ENCODE results near the gene PHOSPHO1.
"Not testable (repeated sequence)": the region's sequence is repeated elsewhere in the genome, so short reads cannot be mapped to it uniquely, and the experiment has no call there.

PHOSPHO1 gene

GRCh38 chr17:49230636-49231562 lies at the start of gene PHOSPHO1:
PHOSPHO1 (minus strand) TSS chr17:49230787; CDS start chr17:49226691, 4,096 bp downstream.
- DNase-seq (ENCODE audit: low read depth), result peak; percentile 84
- peak within 1 kb of the TSS; percentile 71 for H3K4me3 ChIP-seq (ENCODE audit: low read depth, low read length)
- TF ChIP-seq MYC (IDR thresholded peaks at IDR 0.05; ENCODE audit: low read depth, low read length), result no peak
- TF ChIP-seq, protein P1, sequence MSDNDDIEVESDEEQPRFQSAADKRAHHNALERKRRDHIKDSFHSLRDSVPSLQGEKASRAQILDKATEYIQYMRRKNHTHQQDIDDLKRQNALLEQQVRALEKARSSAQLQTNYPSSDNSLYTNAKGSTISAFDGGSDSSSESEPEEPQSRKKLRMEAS (IDR thresholded peaks at IDR 0.05; ENCODE audit: low read depth, low read length), result no peak
- TF ChIP-seq, protein P2, sequence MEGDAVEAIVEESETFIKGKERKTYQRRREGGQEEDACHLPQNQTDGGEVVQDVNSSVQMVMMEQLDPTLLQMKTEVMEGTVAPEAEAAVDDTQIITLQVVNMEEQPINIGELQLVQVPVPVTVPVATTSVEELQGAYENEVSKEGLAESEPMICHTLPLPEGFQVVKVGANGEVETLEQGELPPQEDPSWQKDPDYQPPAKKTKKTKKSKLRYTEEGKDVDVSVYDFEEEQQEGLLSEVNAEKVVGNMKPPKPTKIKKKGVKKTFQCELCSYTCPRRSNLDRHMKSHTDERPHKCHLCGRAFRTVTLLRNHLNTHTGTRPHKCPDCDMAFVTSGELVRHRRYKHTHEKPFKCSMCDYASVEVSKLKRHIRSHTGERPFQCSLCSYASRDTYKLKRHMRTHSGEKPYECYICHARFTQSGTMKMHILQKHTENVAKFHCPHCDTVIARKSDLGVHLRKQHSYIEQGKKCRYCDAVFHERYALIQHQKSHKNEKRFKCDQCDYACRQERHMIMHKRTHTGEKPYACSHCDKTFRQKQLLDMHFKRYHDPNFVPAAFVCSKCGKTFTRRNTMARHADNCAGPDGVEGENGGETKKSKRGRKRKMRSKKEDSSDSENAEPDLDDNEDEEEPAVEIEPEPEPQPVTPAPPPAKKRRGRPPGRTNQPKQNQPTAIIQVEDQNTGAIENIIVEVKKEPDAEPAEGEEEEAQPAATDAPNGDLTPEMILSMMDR (IDR thresholded peaks at IDR 0.05; ENCODE audit: low read depth, low read length), result no peak
- no peak for TF ChIP-seq POLR2A (IDR thresholded peaks at IDR 0.05; ENCODE audit: extremely low read depth, insufficient read length)

DNA sequence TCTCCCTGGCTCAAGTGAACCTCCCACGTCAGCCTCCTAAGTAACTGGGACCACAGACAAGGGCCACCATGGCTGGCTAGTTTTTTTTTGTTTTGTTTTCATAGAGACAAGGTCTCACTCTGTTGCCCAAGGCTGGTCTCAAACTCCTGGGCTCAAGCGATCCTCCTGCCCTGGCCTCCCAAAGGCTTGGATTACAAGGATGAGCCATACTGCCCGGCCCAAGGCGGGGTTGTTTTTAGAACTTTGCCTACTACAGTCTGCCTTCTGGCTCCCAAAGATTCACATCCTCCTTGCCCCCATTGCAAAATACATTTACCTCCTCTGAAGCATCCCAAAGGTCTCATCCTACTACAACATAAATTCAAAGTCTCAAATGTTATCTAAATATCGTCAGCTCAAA lies 49.5 kb upstream of the PHOSPHO1 start:
- DNase-seq (ENCODE audit: low read depth), result no peak
- no peak overlapping the region for H3K4me3 ChIP-seq (ENCODE audit: low read depth, low read length)
- no peak for TF ChIP-seq POLR2A (IDR thresholded peaks at IDR 0.05; ENCODE audit: extremely low read depth, insufficient read length)
- TF ChIP-seq, protein P1 (IDR thresholded peaks at IDR 0.05; ENCODE audit: low read depth, low read length), result no peak
- TF ChIP-seq, protein P2 (IDR thresholded peaks at IDR 0.05; ENCODE audit: low read depth, low read length), result no peak
- TF ChIP-seq MYC (IDR thresholded peaks at IDR 0.05; ENCODE audit: low read depth, low read length), result no peak

GRCh38 chr17:49279263-49280015 lies 48.9 kb upstream of the PHOSPHO1 start:
- DNase-seq (ENCODE audit: low read depth); H3K4me3 ChIP-seq (ENCODE audit: low read depth, low read length): not testable (repeated sequence)

GRCh38 chr17:49278076-49278475 lies 47.5 kb upstream of the PHOSPHO1 start:
- H3K4me3 ChIP-seq (ENCODE audit: low read depth, low read length), result no peak overlapping the region
- DNase-seq (ENCODE audit: low read depth), result no peak
- TF ChIP-seq, protein P2 (IDR thresholded peaks at IDR 0.05; ENCODE audit: low read depth, low read length), result no peak
- TF ChIP-seq MYC (IDR thresholded peaks at IDR 0.05; ENCODE audit: low read depth, low read length), result no peak
- no peak for TF ChIP-seq POLR2A (IDR thresholded peaks at IDR 0.05; ENCODE audit: extremely low read depth, insufficient read length)
- TF ChIP-seq, protein P1 (IDR thresholded peaks at IDR 0.05; ENCODE audit: low read depth, low read length), result no peak

- no peak overlapping the region for H3K4me3 ChIP-seq (ENCODE audit: low read depth, low read length)
- TF ChIP-seq MYC (IDR thresholded peaks at IDR 0.05; ENCODE audit: low read depth, low read length) (no peak), POLR2A (IDR thresholded peaks at IDR 0.05; ENCODE audit: extremely low read depth, insufficient read length) (no peak)
- TF ChIP-seq, protein P2 (IDR thresholded peaks at IDR 0.05; ENCODE audit: low read depth, low read length), result no peak
- TF ChIP-seq, protein P1 (IDR thresholded peaks at IDR 0.05; ENCODE audit: low read depth, low read length), result no peak
- DNase-seq (ENCODE audit: low read depth), result peak; percentile 31
Measured at GRCh38 chr17:49277638-49278037, 47.1 kb upstream of the PHOSPHO1 start.

GRCh38 chr17:49275981-49276380 lies 45.4 kb upstream of the PHOSPHO1 start:
- DNase-seq (ENCODE audit: low read depth); H3K4me3 ChIP-seq (ENCODE audit: low read depth, low read length): not testable (repeated sequence)

Measured in NB4 (cell line).